Esophagus muscularis mucosa (tissue), 4 donors: Measurements from ENCODE around the gene ZNF385D.

Experiments
- CTCF ChIP-seq, 3 experiments: fragments of 200-600 bp in 2 of 3; fragments of 450-650 bp in 1 of 3; sonication (generic) in 2 of 3; IDR thresholded peaks; one replicate each; pipeline ENCODE4 v1.5.1; 2017 to 2019; ENCODE audit warnings: antibody characterized with exemption in 3 of 3, mild to moderate bottlenecking in 2 of 3, moderate library complexity in 1 of 3
- EP300 ChIP-seq: sonication (generic); formaldehyde crosslinking; IDR thresholded peaks from one replicate; pipeline ENCODE4 v1.6.1; 2017; ENCODE audit warnings: antibody characterized with exemption
- POLR2A ChIP-seq: fragments of 450-650 bp; IDR thresholded peaks from one replicate; pipeline ENCODE4 v1.6.1; 2017; ENCODE audit warnings: antibody characterized with exemption, moderate library complexity, mild to moderate bottlenecking, low read depth
- POLR2AphosphoS5 ChIP-seq, 2 donors: sonication (generic); formaldehyde crosslinking; IDR thresholded peaks; one replicate each; pipeline ENCODE4 v1.6.1; 2017; ENCODE audit warnings: antibody characterized with exemption in 2 of 2

GRCh38 chr3:21670386-21670785 is 80.6 kb downstream of the ZNF385D start:
- TF ChIP-seq CTCF (IDR thresholded peaks at IDR 0.05) (no peak), POLR2A (no peak), EP300 (no peak), POLR2AphosphoS5 (IDR thresholded peaks at IDR 0.05) (no peak)
